H1 (cell line): ENCODE data around the gene ATP11A. TPM values are rescaled to one million over a fixed set of nuclear protein-coding genes. Genes with fewer than 3 reads are reported as not detected.
A peak's percentile ranks its signal among the peaks of the same experiment; 100 is the strongest.

Source experiments
- CTCF ChIA-PET: fragments of 300-600 bp; sonication (Branson Sonifier 250); formaldehyde crosslinking; loops from one replicate; lab custom pipeline; 2021; ENCODE audit not compliant: partially characterized antibody; lab: Charles Lee
- POLR2A ChIA-PET: fragments of 300-600 bp; sonication (Branson Sonifier 250); formaldehyde crosslinking; loops from one replicate; lab custom pipeline; 2021; ENCODE audit warnings: inconsistent platforms; ENCODE audit not compliant: partially characterized antibody; lab: Charles Lee
- DNase-seq, 2 experiments: peaks; one replicate each; pipeline versions ENCODE4 v3.0.0 to v3.0.0-alpha.2; 2010 to 2022; ENCODE audit warnings: low spot score in 2 of 2, low read depth in 1 of 2, mixed read lengths in 1 of 2
- FAIRE-seq: peaks from 2 replicates; lab custom pipeline; 2011; peaks lifted over from hg19 to GRCh38; lab: Jason Lieb, UNC
- H2AFZ ChIP-seq: 2 replicates; pipeline ENCODE4 v1.8.1; 2012; ENCODE audit warnings: low read length, inconsistent platforms
- H2AK5ac ChIP-seq: 2 replicates; pipeline ENCODE4 v1.6.1; 2013; ENCODE audit warnings: low read depth, low read length
- H2BK120ac ChIP-seq: replicated peaks from 2 replicates; pipeline ENCODE3; 2013; ENCODE audit warnings: low read depth, low read length, inconsistent platforms
- H2BK12ac ChIP-seq: 2 replicates; pipeline ENCODE4 v1.6.1; 2013; ENCODE audit warnings: low read depth, low read length
- H2BK15ac ChIP-seq: 2 replicates; pipeline ENCODE4 v1.6.1; 2013; ENCODE audit warnings: low read length
- H2BK20ac ChIP-seq: 2 replicates; pipeline ENCODE4 v1.6.1; 2013; ENCODE audit warnings: low read length
- H2BK5ac ChIP-seq: 2 replicates; pipeline ENCODE4 v1.6.1; 2013; ENCODE audit warnings: low read depth, low read length
- H3K14ac ChIP-seq: 2 replicates; pipeline ENCODE4 v1.6.1; 2013; ENCODE audit warnings: inconsistent platforms; ENCODE audit not compliant: insufficient read length
- H3K18ac ChIP-seq: 2 replicates; pipeline ENCODE4 v1.6.1; 2013; ENCODE audit warnings: low read length; ENCODE audit errors: extremely low read depth
- H3K23ac ChIP-seq: 2 replicates; pipeline ENCODE4 v1.6.1; 2013; ENCODE audit warnings: inconsistent platforms; ENCODE audit not compliant: insufficient read length
- H3K23me2 ChIP-seq: 2 replicates; pipeline ENCODE4 v1.6.1; 2013; ENCODE audit warnings: low read depth, low read length
- H3K27ac ChIP-seq: 2 replicates; pipeline ENCODE4 v1.6.1; 2011; ENCODE audit warnings: low read depth, low read length, inconsistent platforms
- H3K27me3 ChIP-seq, 4 experiments: replicated peaks in 1 of 4; 1 replicate in 1 of 4; 2 replicates in 3 of 4; pipeline versions ENCODE4 v1.6.1 to v1.8.1; 2011 to 2013; ENCODE audit warnings: low read length in 3 of 4, mild to moderate bottlenecking in 3 of 4, inconsistent platforms in 2 of 4, mixed read lengths in 2 of 4, moderate library complexity in 1 of 4; ENCODE audit not compliant: control insufficient read depth in 3 of 4, insufficient read depth in 3 of 4; ENCODE audit errors: extremely low read depth in 1 of 4
- H3K36me3 ChIP-seq, 4 experiments: 2 replicates each; pipeline versions ENCODE4 v1.6.1 to v1.8.1; 2011 to 2013; ENCODE audit warnings: mild to moderate bottlenecking in 4 of 4, low read length in 3 of 4, moderate library complexity in 2 of 4, control low read depth in 1 of 4, inconsistent platforms in 1 of 4; ENCODE audit not compliant: insufficient read depth in 4 of 4, control insufficient read depth in 2 of 4
- H3K4ac ChIP-seq: replicated peaks from 2 replicates; pipeline ENCODE3; 2013; ENCODE audit warnings: low read length, low read depth, mixed read lengths, inconsistent platforms; ENCODE audit not compliant: insufficient read length
- H3K4me1 ChIP-seq, 4 experiments: replicated peaks in 1 of 4; 1 replicate in 1 of 4; 2 replicates in 3 of 4; pipeline versions ENCODE4 v1.6.1 to v1.8.1; 2011 to 2013; ENCODE audit warnings: low read length in 3 of 4, inconsistent platforms in 2 of 4, mixed read lengths in 1 of 4; ENCODE audit not compliant: insufficient read depth in 4 of 4, control insufficient read depth in 3 of 4
- H3K4me2 ChIP-seq, 2 experiments: 2 replicates each; pipeline versions ENCODE4 v1.6.1 to v1.8.1; 2011 to 2013; ENCODE audit warnings: low read depth in 2 of 2, low read length in 2 of 2, control low read depth in 1 of 2, inconsistent platforms in 1 of 2, mild to moderate bottlenecking in 1 of 2; ENCODE audit not compliant: insufficient read depth in 1 of 2
- H3K4me3 ChIP-seq, 4 experiments: fragments of 200-600, 300-600 bp in 1 of 4; sonication (generic), shearing (Covaris generic), sonication (Bioruptor Twin) in 1 of 4; 2 replicates each; pipeline versions ENCODE4 v1.5.1 to v1.8.1; 2011 to 2016; ENCODE audit warnings: low read length in 4 of 4, low read depth in 3 of 4, control low read depth in 2 of 4, inconsistent platforms in 2 of 4, mild to moderate bottlenecking in 2 of 4, mixed read lengths in 1 of 4, moderate library complexity in 1 of 4; ENCODE audit not compliant: insufficient read depth in 2 of 4; ENCODE audit errors: extremely low read depth in 1 of 4
- H3K56ac ChIP-seq: replicated peaks from 2 replicates; pipeline ENCODE3; 2013; ENCODE audit warnings: low read depth, mild to moderate bottlenecking, mixed read lengths, low read length, inconsistent platforms; ENCODE audit not compliant: insufficient read length
- H3K79me1 ChIP-seq: 2 replicates; pipeline ENCODE4 v1.6.1; 2013; ENCODE audit warnings: low read depth, low read length, control low read depth
- H3K79me2 ChIP-seq, 2 experiments: 2 replicates each; pipeline versions ENCODE4 v1.6.1 to v1.8.1; 2012 to 2013; ENCODE audit warnings: low read length in 2 of 2, mild to moderate bottlenecking in 2 of 2, inconsistent platforms in 1 of 2; ENCODE audit not compliant: insufficient read depth in 2 of 2, control insufficient read depth in 1 of 2
- H3K9ac ChIP-seq, 4 experiments: replicated peaks in 1 of 4; 1 replicate in 1 of 4; 2 replicates in 3 of 4; pipeline versions ENCODE4 v1.6.1 to v1.8.1; 2011 to 2013; ENCODE audit warnings: low read depth in 3 of 4, low read length in 3 of 4, control low read depth in 2 of 4, mild to moderate bottlenecking in 2 of 4, moderate library complexity in 2 of 4, inconsistent platforms in 1 of 4; ENCODE audit errors: extremely low read depth in 1 of 4
- H3K9me3 ChIP-seq, 2 experiments: 2 replicates each; pipeline versions ENCODE4 v1.6.1 to v1.8.1; 2012 to 2013; ENCODE audit warnings: mild to moderate bottlenecking in 2 of 2, moderate library complexity in 2 of 2, control low read depth in 1 of 2, inconsistent platforms in 1 of 2, low read depth in 1 of 2, low read length in 1 of 2, mixed read lengths in 1 of 2; ENCODE audit not compliant: insufficient read depth in 2 of 2
- H4K20me1 ChIP-seq, 2 experiments: replicated peaks in 1 of 2; 2 replicates each; pipeline versions ENCODE3 to v1.8.1; 2011 to 2013; ENCODE audit warnings: inconsistent platforms in 2 of 2, low read length in 2 of 2, mild to moderate bottlenecking in 1 of 2; ENCODE audit not compliant: insufficient read depth in 2 of 2, control insufficient read depth in 1 of 2
- H4K5ac ChIP-seq: 2 replicates; pipeline ENCODE4 v1.6.1; 2013; ENCODE audit warnings: low read length, low read depth, mixed read lengths, inconsistent platforms; ENCODE audit not compliant: insufficient read length
- H4K8ac ChIP-seq: 2 replicates; pipeline ENCODE4 v1.8.0; 2013; ENCODE audit warnings: mild to moderate bottlenecking, moderate library complexity, low read length, inconsistent platforms; ENCODE audit not compliant: insufficient read depth; ENCODE audit errors: extremely low read depth
- H4K91ac ChIP-seq: replicated peaks from 2 replicates; pipeline ENCODE3; 2013; ENCODE audit warnings: low read length, mixed read lengths, inconsistent platforms; ENCODE audit not compliant: insufficient read length
- ASH2L ChIP-seq: fragments of 200-600, 300-600 bp; sonication (generic); IDR thresholded peaks from one replicate; pipeline ENCODE4 v1.7.1; 2017; ENCODE audit warnings: low read length
- ATF2 ChIP-seq: IDR thresholded peaks from 2 replicates; pipeline ENCODE4 v1.6.1; 2012; ENCODE audit warnings: low read length, inconsistent platforms
- CHD2 ChIP-seq: IDR thresholded peaks from 2 replicates; pipeline ENCODE4 v1.6.1; 2012; ENCODE audit warnings: low read length, improper control_type of control experiment
- KDM4A ChIP-seq: IDR thresholded peaks from one replicate; pipeline ENCODE4 v1.7.1; 2012; ENCODE audit warnings: low read depth, mild to moderate bottlenecking, moderate library complexity, low read length, inconsistent platforms; ENCODE audit not compliant: severe bottlenecking
- SIX5 ChIP-seq: IDR thresholded peaks from 2 replicates; pipeline ENCODE4 v1.6.1; 2011; ENCODE audit warnings: mild to moderate bottlenecking, low read depth, low read length
- SUZ12 ChIP-seq: fragments of 200-600 bp; sonication (generic); IDR thresholded peaks from 2 replicates; pipeline ENCODE4 v1.6.1; 2012; ENCODE audit warnings: mild to moderate bottlenecking, inconsistent platforms, low read length, moderate library complexity, mixed read lengths
- ZNF274 ChIP-seq: IDR thresholded peaks from 2 replicates; pipeline ENCODE4 v1.7.0; 2012; ENCODE audit warnings: low read length, borderline replicate concordance; ENCODE audit errors: extremely low read depth
- WGBS, 2 experiments: shearing (Covaris generic) in 1 of 2; methylation state at CpG; one replicate each; pipeline versions ENCODE4 v1.1.6 to v1.1.7; 2013 to 2015; ENCODE audit warnings: low lambda C conversion rate in 2 of 2, mixed read lengths in 2 of 2, inconsistent platforms in 1 of 2, low coverage in 1 of 2, missing lambda C conversion rate in 1 of 2; ENCODE audit not compliant: insufficient replicate concordance in 2 of 2, insufficient coverage in 1 of 2, insufficient read length in 1 of 2; ENCODE audit errors: extremely low coverage in 1 of 2, missing lambda C conversion rate in 1 of 2; 5-methylcytosine and 5-hydroxymethylcytosine counted together
- polyA plus RNA-seq, 7 experiments: library from polyadenylated mRNA; depleted of rRNA in 3 of 7; stranded (reverse) in 5 of 7; unstranded in 2 of 7; fragments of >200 nt in 5 of 7; fragments of 200-250 nt in 2 of 7; gene quantifications; 1 replicate in 5 of 7; 2 replicates in 1 of 7; 4 replicates in 1 of 7; pipeline versions ENCODE4 v1.2.1 to v1.2.3, GENCODE V29; 2011 to 2013; ENCODE audit warnings: missing spikeins in 2 of 7, mixed read lengths in 2 of 7
- total RNA-seq: library from RNA; stranded (reverse); fragmentation: NEBNext Ultra II Directional; extraction: Animal tissue kit (Norgen Biotek cat#: 25700); gene quantifications from 2 replicates; pipeline ENCODE4 v1.2.1, GENCODE V29; 2021

ATP11A gene
- total and polyA plus RNA-seq, 2 of the 8 experiments (the other 6 are each of a cell fraction or from before 2014, with no cell fraction given): 28.8 to 72.9 TPM

DNA sequence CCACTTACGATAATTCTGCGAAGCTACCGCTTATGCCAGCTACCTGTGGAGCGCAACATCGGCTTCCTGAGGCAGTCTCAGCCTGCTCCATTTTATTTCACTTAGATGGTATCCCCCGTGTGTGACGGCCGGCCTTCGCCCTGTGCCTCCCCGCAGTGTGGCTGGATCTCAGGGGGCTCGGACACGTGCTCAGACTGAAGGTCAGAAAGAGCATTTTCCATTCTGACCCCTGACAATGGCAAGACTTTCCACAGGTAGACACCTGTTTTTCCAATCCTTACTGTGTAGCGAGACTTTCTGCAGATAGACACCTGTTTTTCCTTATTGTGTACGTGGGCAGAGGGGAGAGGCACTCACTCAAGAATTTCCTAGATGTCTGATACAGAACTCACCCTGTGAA, 52.7 kb downstream of the ATP11A start:
- no peak overlapping the region for H2BK15ac ChIP-seq
- H3K23ac ChIP-seq: no peak overlapping the region
- H3K4me3 ChIP-seq: no peak overlapping the region
- H2BK5ac ChIP-seq: no peak overlapping the region
- H3K36me3 ChIP-seq: no peaks in the 10 kb centered on the region
- H2AFZ ChIP-seq: no peak overlapping the region
- H3K27ac ChIP-seq: no peak overlapping the region
- H4K91ac ChIP-seq: no peak overlapping the region
- no peak overlapping the region for H3K56ac ChIP-seq
- no peak overlapping the region for H3K18ac ChIP-seq
- no peak overlapping the region for H4K5ac ChIP-seq
- H3K4me1 ChIP-seq: peaks cover 3 to 19% (median 9%) of the 10 kb centered on the region in 4 experiments; a peak in 5 of 7 replicates
- no peak overlapping the region for H3K4ac ChIP-seq
- no peaks in the 10 kb centered on the region for H3K23me2 ChIP-seq
- H2BK120ac ChIP-seq: no peak overlapping the region
- no peak for FAIRE-seq
- DNase-seq: no peak
- H2BK20ac ChIP-seq: no peak overlapping the region
- H4K8ac ChIP-seq: no peak overlapping the region
- no peak overlapping the region for H3K14ac ChIP-seq
- peaks cover 0 to 89% of the 10 kb centered on the region in 2 experiments; a peak in 3 of 4 replicates for H3K79me2 ChIP-seq
- WGBS, 2 experiments: 91% methylated on average over 14 of the region's 14 CpGs; no CpG with 5 or more reads in 1 of the 2 experiments
- CTCF ChIA-PET: no interaction called here
- POLR2A ChIA-PET: no interaction called here
- H3K9me3 ChIP-seq: no peaks in the 10 kb centered on the region
- H3K79me1 ChIP-seq: peaks cover 25% of the 10 kb centered on the region
- TF ChIP-seq ASH2L (no peak), SIX5 (no peak), ZNF274 (no peak), CHD2 (no peak), SUZ12 (no peak), ATF2 (no peak), KDM4A (no peak)
- H3K9ac ChIP-seq: no peak overlapping the region
- H4K20me1 ChIP-seq: peaks cover 4 to 14% of the 10 kb centered on the region in 2 experiments
- H2AK5ac ChIP-seq: peak overlapping the region; percentile 69; the same call in 1 of the 2 replicates
- no peak overlapping the region for H3K4me2 ChIP-seq
- H3K27me3 ChIP-seq: no peaks in the 10 kb centered on the region
- no peak overlapping the region for H2BK12ac ChIP-seq
